ENCODE results near the gene TIMM13.
"Not testable (repeated sequence)": the region's sequence is repeated elsewhere in the genome, so short reads cannot be mapped to it uniquely, and the experiment has no call there.

The TIMM13 gene

DNA sequence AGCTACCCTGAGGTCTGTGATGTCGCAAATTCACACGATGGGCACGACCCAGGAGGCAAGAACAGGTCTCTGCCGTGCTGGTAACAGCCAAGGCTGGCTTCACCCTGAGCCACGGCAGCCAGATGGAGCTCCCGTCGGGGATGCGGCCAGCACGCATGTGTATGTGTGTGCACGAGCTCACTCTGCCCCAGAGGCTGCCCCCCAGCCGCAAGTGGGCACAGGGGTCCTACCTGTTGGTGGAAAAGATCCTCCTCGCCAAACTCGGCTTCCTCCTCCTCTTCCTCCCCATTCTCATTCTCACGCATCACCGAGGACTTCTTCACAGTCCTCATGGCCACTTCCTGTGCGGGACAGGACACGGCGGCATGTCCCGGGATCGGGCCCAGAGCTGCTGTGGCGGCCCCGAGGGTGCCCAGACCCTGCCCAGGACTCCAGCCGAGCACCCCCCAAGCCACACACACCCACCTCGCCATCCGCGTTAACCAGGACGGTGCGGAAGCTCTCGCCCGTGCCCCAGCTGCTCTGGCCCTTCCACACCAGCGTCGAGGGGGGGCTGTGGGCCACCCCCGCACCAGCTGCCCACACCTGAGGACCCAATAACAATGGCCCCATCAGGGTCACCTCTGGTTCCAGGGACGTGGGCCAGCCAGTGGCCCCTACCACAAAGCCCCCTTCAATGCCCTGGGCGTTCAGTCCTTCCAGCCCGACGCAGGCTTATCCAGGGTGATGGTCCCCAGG is 4.1 kb upstream of the TIMM13 start:
- DNase-seq (ENCODE audit: low read depth in 2 of 2), result no peak

DNA sequence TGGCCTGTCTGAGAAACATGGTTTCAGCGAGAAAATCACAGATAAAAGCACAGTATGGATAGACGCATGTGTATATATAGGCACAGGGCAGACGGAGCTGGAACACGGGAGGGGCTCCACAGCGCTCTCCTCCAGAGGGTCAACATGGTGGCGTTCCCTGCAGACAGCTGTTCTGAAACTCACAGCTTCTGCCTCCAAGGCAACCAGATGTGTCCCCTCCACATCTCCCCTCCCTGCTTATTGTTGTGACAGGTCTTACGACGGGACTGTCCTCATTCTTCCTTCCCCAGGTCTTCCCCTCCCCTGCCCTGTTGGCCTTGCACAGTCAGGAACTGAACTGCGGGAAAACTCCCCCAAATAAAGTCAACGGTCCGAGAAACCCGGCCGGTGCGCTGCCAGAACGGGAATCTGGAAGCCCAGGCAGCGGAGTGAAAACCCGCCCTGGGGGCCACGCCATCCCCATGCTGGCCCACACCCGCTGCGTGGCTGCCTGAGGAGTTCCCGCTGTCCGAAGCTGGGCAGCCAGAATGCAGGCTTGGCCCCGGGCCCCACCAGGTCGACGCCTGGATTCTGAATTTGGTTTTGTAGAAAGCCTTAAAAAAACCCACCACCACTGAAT is 2.6 kb upstream of the TIMM13 start:
- DNase-seq (ENCODE audit: low read depth in 2 of 2), result no peak

GRCh38 chr19:2428756-2429711 is 1.6 kb upstream of the TIMM13 start:
- DNase-seq (ENCODE audit: low read depth in 2 of 2), result no peak

DNA sequence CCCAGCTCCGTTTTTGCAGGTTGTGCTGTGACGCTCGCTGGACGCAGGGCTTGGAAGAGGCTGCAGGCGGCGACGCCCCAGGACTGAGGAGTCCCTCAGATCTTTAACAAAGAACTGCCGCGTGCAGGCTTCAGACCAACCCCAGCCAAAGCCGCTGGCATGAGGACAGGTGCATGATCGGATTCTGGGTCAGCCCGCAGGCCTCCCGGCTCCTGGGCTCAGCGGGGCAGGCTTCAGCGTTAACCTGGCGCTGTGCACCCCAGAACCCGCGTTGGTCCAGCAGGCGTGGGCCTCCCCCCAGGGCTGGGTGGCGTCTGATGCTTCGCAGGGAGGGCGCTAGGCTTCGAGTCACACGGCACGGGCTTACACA is 920 bp upstream of the TIMM13 start:
- no peak for DNase-seq (ENCODE audit: low read depth in 2 of 2)

DNA sequence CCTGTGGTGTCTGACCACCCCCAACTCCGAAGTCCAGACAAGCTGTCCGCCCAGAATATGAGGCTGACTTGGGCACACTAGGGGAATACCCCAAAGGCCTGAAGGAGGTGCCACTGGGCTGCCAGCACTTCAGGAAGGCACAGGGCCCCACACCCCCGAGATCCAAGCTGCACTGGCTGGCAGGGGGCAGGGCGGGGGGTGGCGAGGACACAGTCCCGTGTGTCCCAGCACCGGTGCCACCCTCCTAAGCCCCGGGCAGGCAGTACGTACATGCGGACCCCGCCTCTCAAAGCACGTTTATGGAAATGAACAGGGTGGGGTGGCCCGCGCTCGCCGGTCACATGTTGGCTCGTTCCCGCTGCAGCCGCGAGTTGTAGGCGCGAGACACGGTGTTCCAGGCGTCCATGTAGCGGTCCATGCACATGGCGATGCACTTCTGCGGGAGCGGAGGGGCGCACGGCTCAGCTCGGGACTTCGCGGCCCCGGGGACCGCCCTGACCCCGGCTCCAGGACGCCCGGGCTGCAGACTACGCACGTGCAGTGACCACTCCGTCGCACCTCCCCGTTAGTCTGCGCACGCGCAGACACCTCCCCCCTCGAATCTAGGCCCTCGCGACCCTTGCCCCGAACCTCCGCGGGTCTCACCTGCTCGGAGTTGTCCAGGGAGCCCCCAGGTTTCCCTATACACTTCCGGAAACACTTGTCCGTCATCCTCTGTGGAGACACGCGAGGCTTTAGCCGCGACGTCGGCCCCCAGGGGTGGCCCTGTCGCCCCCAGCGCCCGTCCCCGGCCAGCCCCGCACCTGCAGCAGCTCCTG is 566 bp downstream of the TIMM13 start:
- peak in 1 of 2 donors; percentile 22 for DNase-seq (ENCODE audit: low read depth in 2 of 2)

DNA sequence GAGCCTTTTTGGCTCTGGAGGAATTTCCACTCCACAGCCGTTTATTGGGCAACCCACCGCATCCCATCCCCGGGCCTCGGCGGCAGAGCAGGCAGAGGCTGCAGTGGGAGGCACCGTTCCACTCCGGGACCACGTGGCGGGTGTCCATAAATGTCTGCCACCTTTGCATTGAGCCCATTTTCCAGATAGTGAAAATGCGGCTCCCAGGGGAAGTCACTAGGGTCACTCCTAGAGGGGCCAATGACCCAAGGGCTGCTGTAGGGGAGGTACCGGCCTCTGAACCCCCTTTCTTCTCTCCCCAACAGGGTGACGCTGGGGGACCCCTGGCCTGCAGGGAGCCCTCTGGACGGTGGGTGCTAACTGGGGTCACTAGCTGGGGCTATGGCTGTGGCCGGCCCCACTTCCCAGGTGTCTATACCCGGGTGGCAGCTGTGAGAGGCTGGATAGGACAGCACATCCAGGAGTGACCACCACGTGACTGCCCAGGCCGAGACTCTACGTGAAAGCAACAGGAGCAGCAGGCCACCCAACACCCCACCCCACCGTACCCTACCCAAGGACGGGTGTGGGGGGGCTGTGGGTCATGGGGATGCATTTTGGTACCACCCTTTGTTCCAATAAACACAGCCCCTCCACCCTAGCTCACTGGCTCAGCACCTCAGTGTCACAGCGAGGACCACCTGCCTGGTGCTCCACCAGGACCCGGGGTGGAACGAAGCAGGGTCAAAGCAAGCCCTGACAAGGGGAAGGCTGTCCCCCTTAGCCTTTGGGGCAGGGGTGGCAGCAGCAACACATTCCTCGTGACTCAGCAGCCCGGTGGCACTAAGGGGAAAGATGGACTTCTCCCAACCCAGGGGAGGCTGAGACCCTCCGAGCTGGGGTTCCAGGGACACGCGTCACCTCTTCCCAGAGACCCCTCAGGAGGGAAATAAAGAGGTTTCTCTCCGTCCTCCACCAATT is 1.5 kb downstream of the TIMM13 start:
- no peak for DNase-seq (ENCODE audit: low read depth in 2 of 2)

- no peak for DNase-seq (ENCODE audit: low read depth in 2 of 2)
Measured at GRCh38 chr19:2424686-2425621, 2.4 kb downstream of the TIMM13 start.

GRCh38 chr19:2423915-2424685 is 3.3 kb downstream of the TIMM13 start:
- no peak for DNase-seq (ENCODE audit: low read depth in 2 of 2)

GRCh38 chr19:2423071-2423914 is 4.1 kb downstream of the TIMM13 start:
- no peak for DNase-seq (ENCODE audit: low read depth in 2 of 2)

DNA sequence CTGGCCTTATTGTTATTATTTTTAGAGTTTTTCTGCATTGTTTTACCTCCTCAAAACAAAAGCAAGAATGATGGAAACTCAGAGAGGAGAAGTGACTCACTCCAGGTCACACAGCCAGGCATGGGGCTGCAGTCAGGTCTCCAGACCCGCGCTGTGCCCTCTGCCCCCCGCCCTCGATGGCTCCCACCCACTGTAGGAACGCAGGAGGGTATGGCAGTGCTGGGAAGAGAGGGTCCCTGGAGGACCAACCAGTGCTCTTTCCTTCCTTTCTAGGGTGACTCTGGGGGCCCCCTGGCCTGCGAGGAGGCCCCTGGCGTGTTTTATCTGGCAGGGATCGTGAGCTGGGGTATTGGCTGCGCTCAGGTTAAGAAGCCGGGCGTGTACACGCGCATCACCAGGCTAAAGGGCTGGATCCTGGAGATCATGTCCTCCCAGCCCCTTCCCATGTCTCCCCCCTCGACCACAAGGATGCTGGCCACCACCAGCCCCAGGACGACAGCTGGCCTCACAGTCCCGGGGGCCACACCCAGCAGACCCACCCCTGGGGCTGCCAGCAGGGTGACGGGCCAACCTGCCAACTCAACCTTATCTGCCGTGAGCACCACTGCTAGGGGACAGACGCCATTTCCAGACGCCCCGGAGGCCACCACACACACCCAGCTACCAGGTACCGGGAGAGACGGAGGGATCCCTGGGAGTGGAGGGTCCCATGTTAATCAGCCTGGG is 5.6 kb downstream of the TIMM13 start:
- DNase-seq (ENCODE audit: low read depth in 2 of 2), result no peak

- no peak for DNase-seq (ENCODE audit: low read depth in 2 of 2)
Measured at GRCh38 chr19:2420490-2420889, 6.9 kb downstream of the TIMM13 start.

GRCh38 chr19:2419754-2420153 is 7.6 kb downstream of the TIMM13 start:
- DNase-seq (ENCODE audit: low read depth in 2 of 2), result no peak

DNA sequence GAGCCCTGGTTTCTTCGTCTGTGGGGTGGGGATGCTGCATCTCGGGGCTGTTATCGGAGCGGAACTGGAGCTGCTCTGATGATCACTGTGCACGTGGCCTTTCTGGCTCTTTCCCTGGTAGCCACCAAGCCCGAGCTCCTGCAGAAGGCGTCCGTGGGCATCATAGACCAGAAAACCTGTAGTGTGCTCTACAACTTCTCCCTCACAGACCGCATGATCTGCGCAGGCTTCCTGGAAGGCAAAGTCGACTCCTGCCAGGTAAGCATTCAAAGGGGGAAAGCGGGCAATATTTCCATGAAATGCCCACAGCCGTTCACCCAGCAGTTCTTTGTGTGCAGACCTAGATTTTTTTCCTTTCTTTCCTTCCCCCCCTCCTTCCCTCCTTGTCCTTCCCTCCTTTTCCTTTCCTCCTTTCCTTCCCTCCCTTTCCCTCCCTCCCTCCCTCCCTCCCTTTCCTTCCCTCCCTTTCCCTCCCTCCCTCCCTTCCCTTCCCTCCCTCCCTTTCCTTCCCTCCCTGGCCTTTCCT is 9.4 kb downstream of the TIMM13 start:
- no peak for DNase-seq (ENCODE audit: low read depth in 2 of 2)

DNA sequence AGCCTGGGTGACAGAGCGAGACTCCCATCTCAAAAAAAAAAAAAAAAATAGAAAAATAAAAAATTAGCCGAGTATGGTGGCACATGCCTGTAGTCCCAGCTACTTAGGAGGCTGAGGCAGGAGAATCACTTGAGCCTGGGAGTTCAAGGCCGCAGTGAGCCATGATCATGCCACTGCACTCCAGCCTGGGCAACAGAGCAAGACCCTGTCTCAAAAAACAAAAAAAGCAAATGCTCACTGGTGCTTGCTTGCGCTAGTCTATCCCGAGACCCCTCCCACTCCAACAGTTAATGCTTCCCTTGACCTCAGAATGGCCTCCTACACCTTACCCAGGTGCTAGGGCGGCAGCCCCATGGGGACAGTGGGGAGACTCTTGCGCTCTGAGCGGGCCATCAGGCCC is 9.9 kb downstream of the TIMM13 start:
- not testable (repeated sequence) for DNase-seq (ENCODE audit: low read depth in 2 of 2)

- DNase-seq (ENCODE audit: low read depth in 2 of 2), result no peak
Measured at GRCh38 chr19:2416321-2417097, 10.9 kb downstream of the TIMM13 start.

DNA sequence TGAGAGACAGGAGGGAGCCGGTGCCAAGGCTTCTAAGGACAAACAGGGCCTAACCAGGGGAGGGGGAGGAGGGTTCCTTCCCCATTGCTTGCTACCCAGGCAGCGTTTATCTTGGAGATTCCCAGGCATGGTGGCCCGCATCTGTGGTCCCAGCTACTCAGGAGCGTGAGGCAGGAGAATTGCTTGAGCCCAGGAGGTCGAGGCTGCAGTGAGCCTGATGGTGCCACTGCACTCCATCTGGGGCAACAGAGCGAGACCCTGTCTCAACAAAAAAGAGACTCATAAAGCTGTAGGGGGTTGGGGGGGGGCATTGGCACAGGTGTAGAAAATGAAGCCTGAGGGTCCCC is 11.4 kb downstream of the TIMM13 start:
- no peak for DNase-seq (ENCODE audit: low read depth in 2 of 2)

Measured in stimulated activated CD4-positive, alpha-beta T cell treated with anti-CD3 and anti-CD28 coated beads, Interleukin-1b, Interleukin-23, amount 100 ng/mL, for 1 hour (primary cell).